Natural killer cell (primary cell): ENCODE measurements around the gene ZNF561. TPM values are rescaled to one million over a fixed set of nuclear protein-coding genes. Genes with fewer than 3 reads are reported as not detected.

Source experiments
- ATAC-seq, 3 donors: fragments of 150-1000 bp in 2 of 3; fragments of 200-7000 bp in 1 of 3; cut with Tn5 transposase; 1 replicate in 1 of 3; 2 replicates in 2 of 3; pipeline ENCODE4 v1.10.0; 2021; ENCODE audit warnings: mild to moderate bottlenecking in 2 of 3, moderate library complexity in 2 of 3
- DNase-seq, 2 donors: peaks; one replicate each; pipeline versions ENCODE4 v3.0.0 to v3.0.0-alpha.2; 2013 to 2021; ENCODE audit warnings: mixed read lengths in 1 of 2
- H3K27ac ChIP-seq: one replicate; pipeline ENCODE4 v1.5.1; 2013; ENCODE audit warnings: mild to moderate bottlenecking, low read length
- H3K27me3 ChIP-seq: one replicate; pipeline ENCODE4 v1.6.1; 2013; ENCODE audit warnings: low read length; ENCODE audit not compliant: control insufficient read depth, insufficient read depth
- H3K36me3 ChIP-seq: one replicate; pipeline ENCODE4 v1.6.1; 2013; ENCODE audit warnings: low read length; ENCODE audit not compliant: control insufficient read depth, insufficient read depth
- H3K4me1 ChIP-seq: one replicate; pipeline ENCODE4 v1.6.1; 2013; ENCODE audit warnings: low read length; ENCODE audit not compliant: control insufficient read depth, insufficient read depth
- H3K4me3 ChIP-seq: one replicate; pipeline ENCODE4 v1.5.1; 2013; ENCODE audit warnings: low read length
- H3K9me3 ChIP-seq: one replicate; pipeline ENCODE4 v1.6.1; 2013; ENCODE audit warnings: low read length; ENCODE audit not compliant: control insufficient read depth, insufficient read depth
- H3K27ac Mint-ChIP-seq, 2 donors: one replicate each; pipeline ENCODE4 v1.8.0; 2022; ENCODE audit warnings: mild to moderate bottlenecking in 2 of 2, mixed read lengths in 2 of 2, moderate library complexity in 1 of 2
- H3K27me3 Mint-ChIP-seq, 2 donors: one replicate each; pipeline ENCODE4 v1.8.0; 2022; ENCODE audit warnings: low read depth in 2 of 2, mixed read lengths in 2 of 2
- H3K36me3 Mint-ChIP-seq: one replicate; pipeline ENCODE4 v1.8.0; 2022; ENCODE audit warnings: mixed read lengths
- H3K4me1 Mint-ChIP-seq, 2 donors: one replicate each; pipeline ENCODE4 v1.8.0; 2022; ENCODE audit warnings: mixed read lengths in 2 of 2
- H3K4me3 Mint-ChIP-seq: one replicate; pipeline ENCODE4 v1.8.0; 2022; ENCODE audit warnings: mild to moderate bottlenecking, moderate library complexity, mixed read lengths
- H3K9me3 Mint-ChIP-seq, 2 donors: one replicate each; pipeline ENCODE4 v1.8.0; 2022; ENCODE audit warnings: mixed read lengths in 2 of 2
- CTCF ChIP-seq: fragments of 200-600 bp; IDR thresholded peaks from one replicate; pipeline ENCODE4 v1.8.0; 2022; ENCODE audit warnings: antibody characterized with exemption
- WGBS: methylation state at CpG from one replicate; pipeline ENCODE4 v1.1.7; 2013; ENCODE audit warnings: missing lambda C conversion rate; ENCODE audit not compliant: insufficient coverage; 5-methylcytosine and 5-hydroxymethylcytosine counted together
- intact Hi-C: fragments of 100-400 bp; cut with micrococcal nuclease; formaldehyde crosslinking; loops from one replicate; pipeline ENCODE4 v1.14.2; 2022
- total RNA-seq, 4 donors: library from RNA; stranded (reverse); fragments of 120-200 nt in 1 of 4; gene quantifications; one replicate each; pipeline versions ENCODE4 v1.2.3 to v1.2.4, GENCODE V29; 2013 to 2022

Gene ZNF561
- total RNA-seq, 3 donors from 2014 or later (not counting 1 experiment from before 2014, with no cell fraction given), result 32.2 to 47.3 (median 36.9) TPM

DNA sequence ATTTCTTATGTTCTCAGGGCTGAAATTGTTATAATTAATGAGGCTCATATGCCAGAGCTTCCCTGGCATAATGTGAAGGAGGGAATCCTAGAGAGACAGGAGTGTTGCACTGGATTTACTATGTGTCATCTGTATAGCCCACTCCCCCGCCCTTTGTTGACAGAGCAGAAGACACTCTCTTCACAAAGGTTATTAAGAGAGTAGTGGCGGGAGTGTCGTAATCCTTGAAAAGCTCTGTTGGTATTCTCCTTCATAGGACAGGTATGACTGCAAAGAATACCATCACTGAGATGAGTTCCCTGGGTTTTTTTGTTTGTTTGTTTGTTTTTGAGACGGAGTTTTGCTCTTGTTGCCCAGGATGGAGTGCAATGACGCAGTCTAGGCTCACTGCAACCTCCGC lies 50.8 kb downstream of the ZNF561 start:
- peaks cover 37 to 41% of the 10 kb centered on the region in 2 donors for H3K4me1 Mint-ChIP-seq
- no peak overlapping the region for H3K4me3 Mint-ChIP-seq
- Histone ChIP-seq H3K9me3 (peaks cover 69% of the 10 kb centered on the region), H3K4me3 (no peak overlapping the region), H3K36me3 (peaks cover 40% of the 10 kb centered on the region), H3K4me1 (no peaks in the 10 kb centered on the region), H3K27ac (no peak overlapping the region), H3K27me3 (no peaks in the 10 kb centered on the region)
- no peak for TF ChIP-seq CTCF
- intact Hi-C loops, result no loop called here
- ATAC-seq (no peak), DNase-seq (no peak)
- 100% methylated on average over 6 of the region's 6 CpGs for WGBS
- peaks cover 37% of the 10 kb centered on the region for H3K36me3 Mint-ChIP-seq
- H3K27me3 Mint-ChIP-seq, result no peaks in the 10 kb centered on the region
- peaks cover 7 to 21% of the 10 kb centered on the region in 2 donors for H3K9me3 Mint-ChIP-seq
- no peak overlapping the region for H3K27ac Mint-ChIP-seq

GRCh38 chr19:9566729-9567128 lies 54.3 kb downstream of the ZNF561 start:
- H3K4me3 Mint-ChIP-seq, result no peak overlapping the region
- DNase-seq (no peak), ATAC-seq (no peak)
- peaks cover 11 to 15% of the 10 kb centered on the region in 2 donors for H3K4me1 Mint-ChIP-seq
- H3K36me3 Mint-ChIP-seq, result peaks cover 70% of the 10 kb centered on the region
- Histone ChIP-seq H3K27ac (no peak overlapping the region), H3K36me3 (peaks cover 52% of the 10 kb centered on the region), H3K27me3 (no peaks in the 10 kb centered on the region), H3K9me3 (peaks cover 68% of the 10 kb centered on the region), H3K4me1 (no peaks in the 10 kb centered on the region), H3K4me3 (no peak overlapping the region)
- no peaks in the 10 kb centered on the region for H3K27me3 Mint-ChIP-seq
- H3K9me3 Mint-ChIP-seq, result peaks cover 9 to 25% of the 10 kb centered on the region in 2 donors
- H3K27ac Mint-ChIP-seq, result peak overlapping the region in 1 of 2 donors; percentile 23
- 83% methylated on average over 1 of the region's 1 CpG for WGBS
- intact Hi-C loops, result loop anchor here (5.0 kb wide), 1 partner anchor 44 kb away; no protein-coding TSS in a partner anchor
- TF ChIP-seq CTCF, result no peak

- Mint-ChIP-seq H3K9me3 (peaks cover 9 to 25% of the 10 kb centered on the region in 2 donors), H3K4me3 (no peak overlapping the region), H3K4me1 (peaks cover 6 to 9% of the 10 kb centered on the region in 2 donors), H3K36me3 (peaks cover 75% of the 10 kb centered on the region), H3K27me3 (no peaks in the 10 kb centered on the region), H3K27ac (peak overlapping the region in 1 of 2 donors; percentile 23)
- Histone ChIP-seq H3K4me3 (no peak overlapping the region), H3K27me3 (no peaks in the 10 kb centered on the region), H3K36me3 (peaks cover 52% of the 10 kb centered on the region), H3K27ac (no peak overlapping the region), H3K9me3 (peaks cover 69% of the 10 kb centered on the region), H3K4me1 (no peaks in the 10 kb centered on the region)
- TF ChIP-seq CTCF, result no peak
- intact Hi-C loops, result loop anchor here (5.0 kb wide), 1 partner anchor 44 kb away; no protein-coding TSS in a partner anchor
- ATAC-seq, result no peak
- DNase-seq, result no peak
- 98% methylated on average over 4 of the region's 9 CpGs for WGBS
These were observed 54.9 kb downstream of the ZNF561 start for GRCh38 chr19:9565900-9566705.

Other genes starting within 250 kb of the ZNF561 start
- 100 to 1,000 TPM in 2 of 3 donors, 10 to 100 TPM in 1; 89.9 to 108 (median 104) TPM for gene ZNF266, start 185.7 kb downstream of the ZNF561 start, total RNA-seq
- not detected for gene ZNF560, start 122.6 kb downstream of the ZNF561 start, total RNA-seq
- gene ZNF426, start 82.6 kb downstream of the ZNF561 start, total RNA-seq, result 10 to 100 TPM; 14.1 to 17.3 (median 14.4) TPM
- gene ZNF121, start 36.7 kb downstream of the ZNF561 start, total RNA-seq, result 10 to 100 TPM; 32.9 to 35.7 (median 33.1) TPM
- 10 to 100 TPM; 21.6 to 25.3 (median 23.1) TPM for gene ZNF562, start 53.9 kb upstream of the ZNF561 start, total RNA-seq
- 10 to 100 TPM in 2 of 3 donors, 1 to 10 TPM in 1; 9.8 to 15.6 (median 12.8) TPM for gene ZNF846, start 147.5 kb upstream of the ZNF561 start, total RNA-seq
- gene FBXL12, start 197.8 kb upstream of the ZNF561 start, total RNA-seq, result 10 to 100 TPM; 36.9 to 46.8 (median 43.6) TPM
- gene UBL5, start 206.7 kb upstream of the ZNF561 start, total RNA-seq, result 100 to 1,000 TPM; 193 to 239 (median 194) TPM
- 10 to 100 TPM; 68.3 to 82.6 (median 74.8) TPM for gene PIN1, start 214.1 kb upstream of the ZNF561 start, total RNA-seq